Fibroblast of skin of left quadriceps (primary cell): Measurements from ENCODE around the gene COLQ.
"Not testable (repeated sequence)": the region's sequence is repeated elsewhere in the genome, so short reads cannot be mapped to it uniquely, and the experiment has no call there.

Source experiments
- DNase-seq, 2 experiments: peaks; one replicate each; pipeline ENCODE4 v3.0.0-alpha.2; 2013; ENCODE audit warnings: low read depth in 2 of 2

The COLQ gene

DNA sequence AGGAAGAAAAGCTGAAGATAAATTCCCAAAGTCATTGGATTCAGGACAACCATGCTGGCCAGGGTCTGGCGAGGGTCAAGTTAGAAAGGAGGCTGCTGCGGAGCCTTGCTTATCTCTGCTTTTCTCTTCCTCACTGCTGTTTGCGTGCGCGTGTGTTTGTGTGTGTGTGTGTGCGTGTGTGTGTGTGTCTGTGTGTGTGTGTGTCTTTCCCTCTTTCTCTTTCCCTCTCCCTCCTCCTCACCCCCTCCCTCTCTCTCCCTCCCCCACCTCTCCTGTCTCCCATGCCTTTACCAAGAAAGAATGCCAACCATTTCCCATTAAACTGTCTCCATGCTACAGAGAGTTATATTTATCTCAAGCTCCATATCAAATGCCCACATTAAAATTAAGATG, at the start of gene COLQ:
Gene COLQ, minus strand, starts transcription at position 134 of the 393 bp plus-strand sequence. Its CDS starts 81 bp downstream, at position 53.
- DNase-seq = no peak

DNA sequence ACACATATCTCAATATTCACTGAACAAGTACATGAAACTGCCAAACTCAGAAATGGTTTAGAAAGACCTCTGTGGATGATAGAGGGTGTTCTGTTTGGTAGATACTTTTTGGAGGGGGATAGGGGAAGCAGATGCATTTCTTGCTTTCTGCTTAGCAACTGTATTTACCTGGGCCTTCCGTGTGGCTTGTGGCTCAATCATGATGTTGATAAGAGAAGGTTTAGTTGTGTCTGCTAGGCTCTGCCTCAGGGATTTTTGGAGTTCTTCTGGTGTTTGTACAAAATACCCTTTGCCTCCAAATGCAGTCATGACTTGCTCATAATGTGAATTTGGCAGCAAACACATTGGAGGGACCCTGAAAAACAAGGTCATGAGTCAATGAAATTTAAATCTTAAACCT, 41.7 kb upstream of the COLQ start:
- DNase-seq = no peak

DNA sequence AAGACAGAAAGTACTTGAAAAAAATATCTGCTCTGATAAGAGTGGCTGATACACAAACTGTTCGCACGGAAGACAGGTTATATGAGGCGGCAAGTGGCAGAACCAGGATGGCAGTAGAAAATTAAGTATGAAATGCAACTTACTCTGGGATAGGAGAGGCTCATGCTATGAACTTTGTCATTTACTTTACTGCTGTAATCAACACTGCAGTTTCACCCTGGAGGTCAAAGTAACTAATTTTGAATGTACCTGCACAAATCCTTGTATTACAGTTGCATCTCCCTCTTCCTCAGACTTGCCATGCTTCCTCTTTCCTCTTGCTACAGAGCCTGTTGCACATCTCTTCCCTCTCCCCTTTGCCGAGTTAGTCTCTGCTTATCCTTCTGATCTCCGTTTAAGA, 41.1 kb upstream of the COLQ start:
- no peak for DNase-seq

DNA sequence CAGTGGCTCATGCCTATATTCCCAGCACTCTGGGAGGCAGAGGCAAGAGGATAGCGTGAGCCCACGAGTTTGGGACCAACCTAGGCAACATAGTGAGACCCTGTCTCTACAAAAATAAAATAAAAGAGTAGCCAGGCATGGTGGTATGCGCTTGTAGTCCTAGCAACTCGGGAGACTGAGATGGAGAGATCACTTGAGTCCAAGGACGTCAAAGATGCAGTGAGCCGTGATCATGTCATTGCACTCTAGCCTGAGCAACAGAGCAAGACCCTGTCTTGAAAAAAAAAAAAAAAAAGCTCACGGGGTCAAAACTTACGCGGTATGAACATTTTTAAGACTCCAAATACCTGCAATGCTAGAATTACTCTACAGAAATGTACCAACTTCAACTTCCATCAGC, 37.1 kb upstream of the COLQ start:
- DNase-seq = no peak

DNA sequence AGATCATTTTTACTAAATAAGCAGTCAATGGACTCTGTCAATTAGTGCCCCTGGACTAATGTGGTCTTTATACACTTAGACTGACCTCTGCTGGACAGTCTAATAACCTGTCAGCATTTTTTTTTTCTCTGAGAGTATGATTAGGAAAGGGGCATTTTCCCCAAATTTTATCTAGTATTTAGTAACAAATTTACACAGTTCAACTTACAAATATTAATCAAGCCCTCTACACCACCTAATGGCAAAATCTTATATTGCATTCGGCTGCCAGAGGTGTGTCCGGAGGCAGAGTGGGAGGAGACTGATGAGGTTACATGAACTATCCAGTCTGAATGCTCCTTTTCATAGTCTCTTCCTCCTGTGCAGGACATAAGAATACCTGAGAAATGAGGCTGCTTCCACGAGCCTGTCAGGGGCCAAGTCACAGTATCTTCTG, 36.0 kb upstream of the COLQ start:
- peak; percentile 50 to 51 for DNase-seq

DNA sequence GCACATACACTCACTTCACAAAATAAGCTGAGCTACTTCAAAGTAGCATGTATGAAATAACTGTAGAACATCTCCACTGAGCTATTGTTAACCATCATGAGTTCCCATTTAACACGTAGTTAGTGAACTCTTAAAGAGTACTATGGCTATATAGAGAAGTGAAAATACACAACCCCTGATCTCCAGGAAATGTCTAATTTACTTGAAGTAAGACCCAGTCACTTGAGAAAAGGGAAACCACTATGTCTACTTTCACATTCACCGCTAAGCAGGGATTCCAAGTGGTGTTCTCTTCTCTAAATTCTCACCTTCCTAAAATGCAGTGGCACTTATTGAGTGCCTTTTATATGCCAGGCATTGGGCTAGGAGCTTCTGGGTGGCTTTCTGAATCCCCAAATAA, 35.0 kb upstream of the COLQ start:
- DNase-seq = no peak

DNA sequence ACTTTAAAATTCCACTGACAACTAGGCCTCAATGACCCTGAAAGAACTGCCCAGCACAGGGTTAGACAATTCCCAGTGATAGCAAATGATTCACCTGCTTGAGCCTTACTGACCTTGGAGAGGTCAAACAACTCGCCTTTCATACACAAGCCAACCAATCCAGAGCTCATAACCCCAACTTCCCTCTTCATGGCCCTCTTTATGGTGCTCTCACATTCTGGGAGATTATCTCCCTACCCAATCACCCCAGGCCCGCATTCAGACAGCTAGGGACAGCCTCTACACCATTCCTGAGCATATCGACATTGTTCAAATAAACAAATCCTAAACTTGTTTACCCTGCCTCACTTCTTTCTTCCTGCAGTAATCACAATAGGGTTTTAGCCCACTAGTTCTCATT, 32.2 kb upstream of the COLQ start:
- no peak for DNase-seq

DNA sequence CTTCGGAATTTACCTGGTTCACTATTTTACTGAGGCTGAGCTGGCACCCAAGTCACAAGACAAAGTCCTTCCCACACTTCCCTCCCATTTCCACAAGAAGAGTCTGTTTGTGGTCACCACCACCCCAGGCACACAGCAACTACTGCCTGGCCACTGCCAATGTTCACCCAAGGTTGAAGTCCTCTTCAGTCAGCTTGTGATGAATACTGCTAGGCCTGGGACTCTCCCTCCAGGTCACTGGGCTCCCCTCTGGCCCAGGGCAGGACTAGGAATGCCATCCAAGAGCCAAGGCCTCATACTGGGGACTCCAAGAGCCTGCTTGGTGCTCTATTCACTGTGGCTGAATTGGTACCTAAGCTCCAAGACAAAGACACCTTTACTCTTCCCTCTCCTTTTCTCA, 30.4 kb upstream of the COLQ start:
- DNase-seq = no peak

DNA sequence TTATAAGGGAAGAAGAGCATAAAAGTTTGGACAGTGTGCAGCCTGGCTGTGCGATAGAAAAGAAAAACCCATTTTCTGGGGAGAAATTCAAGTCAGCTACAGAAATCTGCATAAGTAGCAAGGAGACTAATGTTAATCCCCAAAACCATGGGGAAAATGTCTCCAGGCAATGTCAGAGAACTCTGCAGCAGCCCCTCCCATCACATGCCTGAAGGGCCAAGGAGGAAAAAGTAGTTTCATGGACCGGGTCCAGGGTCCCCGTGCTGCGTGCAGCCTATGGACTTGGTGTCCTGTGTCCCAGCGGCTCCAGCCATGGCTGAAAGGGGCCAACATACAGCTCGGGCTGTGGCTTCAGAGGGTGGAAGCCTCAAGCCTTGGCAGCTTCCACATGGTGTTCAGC, 28.3 kb upstream of the COLQ start:
- DNase-seq = no peak

DNA sequence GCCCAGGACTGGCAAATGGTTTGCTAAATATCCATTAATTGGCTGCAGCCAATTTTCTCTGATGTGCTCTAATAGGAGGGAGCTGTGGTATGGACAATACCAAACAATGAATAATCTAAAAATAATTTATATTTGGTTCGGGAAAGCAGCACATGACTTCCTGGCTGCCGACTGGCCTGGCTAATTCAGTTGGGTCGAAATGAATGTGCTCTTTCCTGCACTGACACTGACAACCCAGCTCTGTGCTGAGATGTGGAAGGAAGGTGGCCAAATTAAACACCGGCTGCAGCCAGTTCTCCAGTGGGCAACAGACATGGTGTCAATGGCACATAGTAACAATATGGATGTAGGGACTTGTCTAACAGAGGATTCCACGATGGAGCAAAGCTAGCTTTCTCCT, 21.1 kb upstream of the COLQ start:
- no peak for DNase-seq

DNA sequence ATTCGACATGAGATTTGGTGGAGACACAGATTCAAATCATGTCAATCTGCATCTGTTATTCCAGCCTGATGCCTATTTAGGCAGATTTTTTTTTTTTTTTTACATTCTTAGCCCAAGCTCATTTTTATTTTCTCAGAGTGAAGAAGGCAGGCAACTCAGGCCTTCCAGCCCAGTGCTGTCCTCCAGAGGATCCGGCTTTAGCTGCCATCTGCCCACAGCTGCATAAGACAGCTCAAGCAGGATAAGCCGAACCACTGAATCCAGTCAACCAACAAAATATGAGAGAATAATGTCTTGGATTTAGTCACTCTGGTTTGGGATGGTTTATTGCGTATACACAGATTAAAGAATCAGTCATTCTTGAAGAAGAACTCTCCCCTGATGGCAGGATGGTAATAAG, 19.9 kb upstream of the COLQ start:
- DNase-seq = no peak

DNA sequence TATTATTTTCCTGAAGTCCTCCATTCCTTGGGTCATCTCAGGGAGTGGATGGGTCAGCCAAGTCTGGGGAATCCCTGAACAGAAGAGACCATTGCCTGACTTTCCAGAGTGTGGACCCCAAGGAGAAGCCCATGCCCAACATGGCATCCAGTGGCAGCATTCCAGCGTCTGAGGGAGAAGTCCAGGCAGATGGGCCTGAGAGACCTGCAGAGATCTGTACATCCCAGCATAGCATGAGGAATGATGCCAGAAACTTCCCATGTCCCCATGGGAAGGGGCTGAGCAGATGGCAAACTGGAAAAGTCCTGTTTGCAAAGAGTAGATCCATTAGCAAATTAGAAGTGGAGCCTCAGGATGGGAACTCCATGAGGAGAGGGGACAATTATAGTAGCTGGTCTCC, 17.6 kb upstream of the COLQ start:
- DNase-seq = no peak

DNA sequence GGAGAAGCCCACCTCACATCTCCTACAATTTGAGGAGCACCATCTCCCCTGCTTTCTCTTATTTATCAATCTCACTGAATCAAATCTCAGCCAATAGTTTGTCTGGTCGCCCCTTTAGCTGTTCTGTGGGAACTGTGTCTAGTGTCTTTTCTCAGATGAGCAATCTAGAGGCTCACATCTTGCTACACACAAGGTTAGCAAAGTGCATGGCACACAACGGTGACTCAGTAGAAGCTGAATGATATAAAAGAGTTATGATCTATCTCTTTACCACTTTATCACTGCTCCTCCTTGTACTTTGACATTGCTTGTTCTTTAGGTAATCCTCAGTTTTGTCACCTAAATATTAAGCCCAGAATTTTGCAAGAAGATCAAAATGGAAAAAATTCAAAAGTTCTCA, 16.8 kb upstream of the COLQ start:
- no peak for DNase-seq

DNA sequence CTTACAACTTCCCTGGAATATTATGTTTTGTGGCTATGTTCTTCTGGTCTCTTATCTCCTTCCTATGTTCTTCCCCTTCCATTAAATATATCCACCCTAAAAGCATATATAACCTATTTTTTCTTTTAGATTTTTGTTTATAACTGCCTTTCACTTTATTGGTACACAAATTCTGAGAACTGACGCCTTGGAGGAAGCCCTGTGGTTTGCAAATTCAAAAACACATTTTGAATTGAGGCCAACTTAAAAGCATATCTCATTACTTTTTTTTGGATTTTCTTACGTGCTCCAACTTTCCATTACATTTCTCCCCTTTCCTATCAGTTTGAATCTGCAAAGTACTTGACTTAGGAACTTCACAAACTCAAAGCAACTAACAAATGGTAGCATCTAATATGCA, 15.3 kb upstream of the COLQ start:
- DNase-seq = no peak

DNA sequence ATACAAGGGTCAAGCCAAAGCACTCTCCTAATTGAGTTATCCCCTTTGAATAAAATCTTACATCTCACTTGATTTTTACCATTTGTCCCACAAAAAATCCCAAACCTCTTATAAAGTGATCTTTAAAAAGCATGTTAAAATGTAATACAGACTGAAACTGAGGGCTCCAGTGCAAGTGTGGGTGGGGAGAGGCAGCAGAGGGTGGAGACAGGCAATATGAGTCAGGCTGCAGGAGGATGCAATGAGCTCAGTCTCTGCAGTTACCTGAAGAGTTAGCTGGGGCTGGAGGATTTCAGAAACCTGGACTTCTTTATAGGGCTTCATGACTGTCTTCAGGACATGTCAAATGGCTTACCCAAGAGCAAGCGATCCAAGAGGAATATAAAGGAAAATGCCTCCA, 14.2 kb upstream of the COLQ start:
- no peak for DNase-seq

DNA sequence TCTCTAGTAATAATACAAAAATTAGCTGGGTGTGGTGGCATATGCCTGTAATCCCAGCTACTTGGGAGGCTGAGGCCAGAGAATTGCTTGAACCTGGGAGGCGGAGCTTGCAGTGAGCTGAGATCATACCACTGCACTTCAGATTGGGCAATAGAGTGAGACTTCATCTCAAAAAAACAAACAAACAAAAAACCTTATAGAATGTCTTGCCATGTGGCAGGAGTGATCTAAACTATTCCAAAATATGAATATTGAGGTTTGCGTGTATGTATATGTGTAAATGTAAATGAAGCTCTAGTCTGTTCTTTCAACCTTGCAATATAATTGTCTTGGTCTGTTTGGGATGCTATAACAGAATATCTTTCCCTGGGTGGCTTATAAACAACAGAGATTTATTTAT, 11.1 kb upstream of the COLQ start:
- DNase-seq = not testable (repeated sequence)

DNA sequence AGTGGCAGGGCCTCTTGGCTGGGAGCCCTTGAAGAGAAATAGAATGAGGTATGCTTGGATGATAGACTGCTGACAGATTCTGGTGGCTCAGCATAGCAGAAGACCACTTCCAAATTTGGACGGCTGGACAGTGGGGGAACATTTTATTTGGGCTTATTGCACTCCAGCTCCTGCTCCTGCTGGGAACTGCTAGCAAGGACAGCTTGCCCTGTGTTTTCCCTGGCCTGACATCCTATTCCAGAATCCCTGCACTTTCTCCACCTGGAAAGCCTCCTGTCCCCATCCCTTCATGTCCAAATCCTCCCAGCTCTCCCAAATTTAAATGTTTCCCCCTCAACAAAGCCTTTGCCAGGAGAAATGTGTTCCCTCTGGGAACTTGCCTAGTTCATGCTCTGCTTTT, 9.8 kb upstream of the COLQ start:
- no peak for DNase-seq

DNA sequence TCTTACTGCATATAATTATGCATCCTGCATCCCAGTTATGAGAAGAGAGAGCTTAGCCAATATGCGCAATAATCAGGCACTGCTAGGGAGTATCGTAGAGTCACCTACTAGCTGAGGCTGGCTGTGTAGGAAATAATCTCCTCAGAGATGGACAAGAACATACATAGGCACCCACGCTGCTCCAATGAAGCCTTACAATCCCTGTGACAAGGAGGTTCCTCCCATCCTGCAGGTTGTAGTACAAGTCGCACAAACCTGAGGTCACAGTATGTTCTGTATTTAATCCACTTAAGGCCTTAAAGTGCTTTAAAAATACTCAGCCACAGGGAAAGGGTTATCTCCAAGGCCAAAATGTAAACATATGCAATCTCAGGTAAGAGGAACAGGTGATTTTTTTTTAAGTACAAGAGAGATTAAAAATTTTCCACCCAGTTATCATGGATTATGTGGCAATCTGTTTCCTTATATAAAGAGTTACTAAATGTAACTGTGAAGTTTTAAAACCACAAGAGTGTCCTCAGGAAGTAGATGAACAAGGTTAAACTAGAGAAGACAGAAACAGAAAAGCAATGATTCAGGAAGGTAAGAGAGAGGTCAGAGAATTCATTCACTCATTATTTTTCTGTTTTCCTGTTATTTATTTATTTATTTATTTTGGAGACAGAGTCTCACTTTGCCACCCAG, 7.5 kb upstream of the COLQ start:
- DNase-seq = no peak

DNA sequence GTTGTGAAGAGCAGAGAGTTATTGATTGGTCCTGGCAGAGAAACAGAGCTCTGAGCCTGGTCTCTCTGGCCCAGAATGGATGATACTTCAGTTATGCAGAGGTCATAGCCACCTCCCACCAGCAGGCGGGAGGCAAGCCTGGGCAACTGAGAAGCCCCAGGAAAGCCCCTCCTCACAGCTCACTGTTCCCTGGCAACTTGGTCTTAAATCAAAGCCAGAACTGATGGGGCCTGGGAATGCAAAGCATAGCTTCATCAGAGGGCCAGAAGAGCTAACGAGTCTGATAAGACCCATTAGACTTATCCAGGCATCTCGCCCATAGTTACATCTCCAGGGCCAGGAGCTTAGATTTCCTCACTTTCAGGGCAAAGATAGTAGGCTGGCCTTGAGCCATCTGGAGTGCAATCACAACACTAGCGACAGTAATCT, 5.5 kb upstream of the COLQ start:
- DNase-seq = no peak

DNA sequence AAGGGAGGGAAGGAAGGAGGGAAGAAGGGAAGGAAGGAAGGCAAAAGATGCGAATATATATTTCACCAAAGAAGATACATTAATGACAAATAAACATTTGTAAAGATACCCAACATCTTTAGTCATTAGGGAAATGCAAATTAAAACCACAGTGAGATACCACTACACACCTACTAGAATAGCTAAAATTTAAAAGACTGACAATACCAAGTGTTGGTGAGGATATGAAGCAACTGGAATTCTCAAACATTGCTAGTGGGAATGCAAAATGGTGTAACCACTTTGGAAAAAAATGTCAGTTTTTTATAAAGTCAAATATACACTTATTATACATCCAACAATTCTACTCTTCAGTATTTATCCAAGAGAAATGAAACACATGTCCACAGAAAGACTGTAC, 4.3 kb upstream of the COLQ start:
- no peak for DNase-seq

DNA sequence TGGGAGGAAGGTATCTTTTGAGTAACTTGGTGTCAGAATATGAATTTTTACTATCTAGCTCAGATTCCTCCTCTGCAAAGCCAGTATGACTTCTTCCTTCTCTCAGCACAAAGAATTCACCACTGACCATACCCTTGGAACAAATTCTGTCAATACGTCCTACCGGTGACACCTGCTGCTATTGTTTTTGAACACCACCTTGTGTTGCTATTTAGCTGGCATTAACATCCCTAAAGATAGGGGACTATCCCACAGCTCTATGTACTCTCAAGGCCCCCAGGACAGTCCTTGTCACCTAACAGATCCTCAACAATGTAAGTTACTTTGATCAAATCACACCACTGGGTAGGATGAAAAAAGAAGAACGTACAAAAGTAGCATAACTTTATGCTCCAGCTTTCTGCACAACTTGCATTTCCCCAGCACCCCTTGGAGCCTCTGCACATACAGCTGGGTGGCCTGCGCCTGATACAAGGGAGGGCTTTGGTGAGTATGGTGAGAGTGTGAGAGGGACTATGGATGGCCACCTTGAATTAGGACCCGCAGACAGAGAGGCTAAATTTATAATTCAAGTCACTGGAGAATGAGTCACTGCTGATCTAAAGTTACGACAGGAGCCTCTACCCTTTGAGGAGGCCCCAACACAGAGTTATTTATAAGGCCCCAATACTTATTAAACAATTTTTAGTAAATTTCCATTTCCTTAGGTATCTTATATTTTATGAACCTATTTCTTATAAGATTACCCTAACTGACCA, 2.3 kb upstream of the COLQ start:
- no peak for DNase-seq

DNA sequence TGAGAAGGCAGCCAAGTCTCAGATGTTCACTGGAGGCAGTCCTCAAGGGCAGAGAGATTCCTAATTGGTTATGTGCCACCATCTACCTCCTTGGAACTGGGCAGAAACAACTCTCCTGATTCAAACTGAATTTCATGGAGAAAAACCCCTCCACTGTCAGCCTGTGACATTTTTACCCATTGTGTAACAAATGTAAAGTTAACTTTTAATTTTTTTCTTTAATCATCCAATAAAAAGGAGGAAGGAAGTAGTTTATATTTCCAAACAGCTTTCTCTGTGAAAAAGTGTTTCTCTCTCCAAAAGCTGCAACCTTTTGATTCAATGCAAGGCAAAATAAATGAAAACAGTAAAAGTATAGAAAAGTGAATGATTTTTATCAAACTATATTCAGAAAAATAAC, 510 bp upstream of the COLQ start:
- DNase-seq = no peak

DNA sequence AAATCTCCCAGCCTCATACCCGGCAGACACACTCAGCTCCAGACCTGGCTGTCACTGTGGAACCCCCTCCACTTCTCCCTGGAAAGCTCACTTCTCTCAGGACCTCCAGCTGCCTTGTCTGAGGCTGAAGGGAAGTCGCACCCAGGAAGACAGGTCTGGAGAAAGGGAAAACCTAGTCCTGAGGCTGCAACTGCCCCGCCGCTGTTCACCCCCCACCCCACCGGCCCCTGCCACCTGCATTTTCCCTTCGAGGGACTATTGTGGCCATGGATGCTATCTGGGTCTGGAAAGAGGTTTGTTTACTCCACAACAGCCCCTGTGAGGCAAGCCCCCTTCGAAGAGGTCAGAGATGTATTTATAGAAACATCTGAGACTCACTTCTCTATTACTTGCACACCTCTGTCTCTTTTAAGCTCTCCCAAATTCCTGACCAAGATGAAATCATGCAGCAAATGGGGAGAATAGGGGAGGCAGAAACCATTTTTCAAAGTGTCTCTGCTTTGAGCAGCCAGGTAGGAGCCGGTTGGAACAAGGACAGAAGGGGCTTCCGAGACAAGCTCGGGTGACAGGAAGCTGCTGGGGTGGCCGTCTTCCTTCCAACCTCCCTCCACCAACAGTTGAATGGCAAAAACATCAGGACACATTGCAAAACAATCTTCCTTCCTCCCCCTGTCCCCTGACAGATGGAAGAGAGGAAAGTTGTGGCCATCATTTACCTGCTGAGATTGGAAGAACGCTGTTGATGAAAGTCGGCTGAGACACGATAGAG, 518 bp downstream of the COLQ start:
- no peak for DNase-seq
